IPS-18a (cell line): ENCODE measurements around the gene ATP1B2.
A peak's percentile ranks its signal among the peaks of the same experiment; 100 is the strongest.

Source experiments
- H3K27ac ChIP-seq: one replicate; pipeline ENCODE4 v1.5.1; 2013; ENCODE audit warnings: low read length
- H3K27me3 ChIP-seq: one replicate; pipeline ENCODE4 v1.6.1; 2013; ENCODE audit warnings: mild to moderate bottlenecking, low read length; ENCODE audit not compliant: control insufficient read depth, insufficient read depth
- H3K36me3 ChIP-seq: one replicate; pipeline ENCODE4 v1.6.1; 2013; ENCODE audit warnings: low read depth, low read length; ENCODE audit not compliant: control insufficient read depth
- H3K4me1 ChIP-seq: one replicate; pipeline ENCODE4 v1.6.1; 2013; ENCODE audit warnings: low read depth, low read length; ENCODE audit not compliant: control insufficient read depth
- H3K4me3 ChIP-seq: one replicate; pipeline ENCODE4 v1.5.1; 2013; ENCODE audit warnings: low read length
- H3K9ac ChIP-seq: one replicate; pipeline ENCODE4 v1.6.1; 2013; ENCODE audit warnings: mild to moderate bottlenecking, low read length, moderate library complexity
- H3K9me3 ChIP-seq: one replicate; pipeline ENCODE4 v1.6.1; 2013; ENCODE audit warnings: low read depth, low read length; ENCODE audit not compliant: control insufficient read depth

Gene ATP1B2

GRCh38 chr17:7667656-7668406 lies 17.1 kb downstream of the ATP1B2 start:
- no peak overlapping the region for H3K27ac ChIP-seq
- no peaks in the 10 kb centered on the region for H3K9me3 ChIP-seq
- H3K9ac ChIP-seq, result no peak overlapping the region
- H3K27me3 ChIP-seq, result no peaks in the 10 kb centered on the region
- H3K4me3 ChIP-seq, result no peak overlapping the region
- no peaks in the 10 kb centered on the region for H3K4me1 ChIP-seq
- H3K36me3 ChIP-seq, result peaks cover 50% of the 10 kb centered on the region

- Histone ChIP-seq H3K9ac (no peak overlapping the region), H3K4me3 (no peak overlapping the region), H3K27me3 (no peaks in the 10 kb centered on the region), H3K27ac (no peak overlapping the region), H3K36me3 (peaks cover 56% of the 10 kb centered on the region), H3K4me1 (no peaks in the 10 kb centered on the region), H3K9me3 (peaks cover 3% of the 10 kb centered on the region)
Measured at GRCh38 chr17:7668482-7668881, 17.8 kb downstream of the ATP1B2 start.

GRCh38 chr17:7673239-7673638 lies 22.5 kb downstream of the ATP1B2 start:
- Histone ChIP-seq H3K9me3 (peaks cover 7% of the 10 kb centered on the region), H3K4me3 (no peak overlapping the region), H3K27ac (no peak overlapping the region), H3K36me3 (peaks cover 70% of the 10 kb centered on the region), H3K4me1 (peaks cover 16% of the 10 kb centered on the region), H3K9ac (no peak overlapping the region), H3K27me3 (no peaks in the 10 kb centered on the region)

- Histone ChIP-seq H3K27ac (no peak overlapping the region), H3K4me1 (peaks cover 16% of the 10 kb centered on the region), H3K4me3 (no peak overlapping the region), H3K36me3 (peaks cover 53% of the 10 kb centered on the region), H3K27me3 (no peaks in the 10 kb centered on the region), H3K9me3 (peaks cover 7% of the 10 kb centered on the region), H3K9ac (no peak overlapping the region)
Measured at GRCh38 chr17:7674934-7675333, 24.2 kb downstream of the ATP1B2 start.

GRCh38 chr17:7676533-7676932 lies 25.8 kb downstream of the ATP1B2 start:
- Histone ChIP-seq H3K4me3 (no peak overlapping the region), H3K36me3 (peaks cover 37% of the 10 kb centered on the region)

GRCh38 chr17:7677388-7678067 lies 26.8 kb downstream of the ATP1B2 start:
- Histone ChIP-seq H3K36me3 (peaks cover 31% of the 10 kb centered on the region), H3K9ac (no peak overlapping the region), H3K9me3 (peaks cover 7% of the 10 kb centered on the region), H3K4me3 (peak overlapping the region; percentile 25), H3K27ac (peak overlapping the region; percentile 12), H3K4me1 (peaks cover 16% of the 10 kb centered on the region), H3K27me3 (no peaks in the 10 kb centered on the region)

More at GRCh38 chr17:7676533-7676932, 25.8 kb downstream of the ATP1B2 start:
- no peak overlapping the region for H3K9ac ChIP-seq
- H3K27me3 ChIP-seq, result no peaks in the 10 kb centered on the region
- peaks cover 7% of the 10 kb centered on the region for H3K9me3 ChIP-seq
- no peak overlapping the region for H3K27ac ChIP-seq
- peaks cover 16% of the 10 kb centered on the region for H3K4me1 ChIP-seq

GRCh38 chr17:7684851-7685532 lies 34.3 kb downstream of the ATP1B2 start:
- Histone ChIP-seq H3K27ac (no peak overlapping the region), H3K36me3 (peaks cover 5% of the 10 kb centered on the region)

GRCh38 chr17:7685533-7686221 lies 35.0 kb downstream of the ATP1B2 start:
- peaks cover 14% of the 10 kb centered on the region for H3K4me1 ChIP-seq
- peaks cover 5% of the 10 kb centered on the region for H3K36me3 ChIP-seq
- H3K9ac ChIP-seq, result peak overlapping the region; percentile 98
- H3K9me3 ChIP-seq, result no peaks in the 10 kb centered on the region
- peak overlapping the region; percentile 81 for H3K4me3 ChIP-seq
- no peaks in the 10 kb centered on the region for H3K27me3 ChIP-seq
- peak overlapping the region; percentile 96 for H3K27ac ChIP-seq

More at GRCh38 chr17:7684851-7685532, 34.3 kb downstream of the ATP1B2 start:
- Histone ChIP-seq H3K9ac (peak overlapping the region; percentile 98), H3K9me3 (no peaks in the 10 kb centered on the region), H3K4me3 (peak overlapping the region; percentile 81), H3K27me3 (no peaks in the 10 kb centered on the region), H3K4me1 (peaks cover 14% of the 10 kb centered on the region)

- Histone ChIP-seq H3K27me3 (no peaks in the 10 kb centered on the region), H3K4me3 (peak overlapping the region; percentile 81), H3K4me1 (peaks cover 14% of the 10 kb centered on the region), H3K9me3 (no peaks in the 10 kb centered on the region), H3K36me3 (peaks cover 5% of the 10 kb centered on the region), H3K27ac (peak overlapping the region; percentile 93), H3K9ac (peak overlapping the region; percentile 98)
Measured at GRCh38 chr17:7686222-7687071, 35.7 kb downstream of the ATP1B2 start.

GRCh38 chr17:7687072-7687907 lies 36.6 kb downstream of the ATP1B2 start, which contains the start of gene TP53:
Gene TP53, minus strand, starts transcription at chr17:7687490. Its CDS starts 10,896 bp downstream, at chr17:7676594.
- no peaks in the 10 kb centered on the region for H3K27me3 ChIP-seq
- peaks cover 5% of the 10 kb centered on the region for H3K36me3 ChIP-seq
- peak within 1 kb of the TSS; percentile 86 for H3K4me3 ChIP-seq
- no peaks in the 10 kb centered on the region for H3K9me3 ChIP-seq
- peak within 1 kb of the TSS; percentile 93 for H3K27ac ChIP-seq
- peak within 1 kb of the TSS; percentile 98 for H3K9ac ChIP-seq
- H3K4me1 ChIP-seq, result peaks cover 14% of the 10 kb centered on the region
